Fibroblast of skin of left quadriceps (primary cell): Measurements from ENCODE around the gene TAB2.
"Not testable (repeated sequence)": the region's sequence is repeated elsewhere in the genome, so short reads cannot be mapped to it uniquely, and the experiment has no call there.

ENCODE experiments used
- DNase-seq, 2 experiments: peaks; one replicate each; pipeline ENCODE4 v3.0.0-alpha.2; 2013; ENCODE audit warnings: low read depth in 2 of 2

TAB2 gene

DNA sequence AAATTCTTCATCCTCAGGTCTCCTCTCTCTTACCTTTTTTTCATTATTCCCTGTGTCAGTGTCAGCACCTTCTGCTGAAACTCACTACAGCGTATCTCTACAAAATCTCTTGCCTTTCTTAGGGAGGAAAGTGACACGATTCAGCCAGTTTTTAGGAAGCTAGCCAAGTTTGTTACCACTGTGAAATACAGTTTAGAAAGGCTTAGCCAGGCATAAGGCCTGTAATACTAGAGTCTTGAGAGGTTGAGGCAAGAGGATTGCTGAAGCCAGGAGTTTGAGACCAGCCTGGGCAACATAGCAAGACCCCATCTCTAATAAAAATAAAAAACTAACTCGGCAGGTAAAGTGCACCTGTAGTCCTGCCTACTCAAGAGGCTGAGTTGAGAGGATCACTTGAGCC lies 16.7 kb downstream of the TAB2 start:
- no peak for DNase-seq

DNA sequence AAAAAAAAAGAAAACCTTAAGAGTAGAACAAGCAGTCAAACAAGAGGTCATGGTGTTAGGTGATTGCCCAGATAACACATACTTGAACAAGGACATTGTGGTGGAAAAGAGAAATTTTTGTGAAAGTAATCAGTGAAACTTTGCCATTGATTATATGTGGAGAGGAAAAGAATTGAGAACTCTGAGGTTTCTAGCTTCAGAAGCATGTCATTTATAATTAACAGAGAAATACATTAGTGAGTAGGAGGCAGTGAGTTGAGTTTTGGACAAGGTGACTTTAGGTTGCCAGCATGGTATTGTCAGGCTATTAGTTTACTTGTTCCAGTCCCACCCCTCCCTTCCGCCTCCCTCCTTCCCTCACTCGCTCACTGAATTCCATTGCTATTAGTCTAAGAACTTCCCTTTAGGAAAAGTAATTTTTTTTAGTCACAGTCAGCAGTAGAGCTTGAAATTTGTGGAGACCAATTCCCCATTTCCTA lies 17.2 kb downstream of the TAB2 start:
- peak in 1 of 2 experiments; percentile 41 for DNase-seq

DNA sequence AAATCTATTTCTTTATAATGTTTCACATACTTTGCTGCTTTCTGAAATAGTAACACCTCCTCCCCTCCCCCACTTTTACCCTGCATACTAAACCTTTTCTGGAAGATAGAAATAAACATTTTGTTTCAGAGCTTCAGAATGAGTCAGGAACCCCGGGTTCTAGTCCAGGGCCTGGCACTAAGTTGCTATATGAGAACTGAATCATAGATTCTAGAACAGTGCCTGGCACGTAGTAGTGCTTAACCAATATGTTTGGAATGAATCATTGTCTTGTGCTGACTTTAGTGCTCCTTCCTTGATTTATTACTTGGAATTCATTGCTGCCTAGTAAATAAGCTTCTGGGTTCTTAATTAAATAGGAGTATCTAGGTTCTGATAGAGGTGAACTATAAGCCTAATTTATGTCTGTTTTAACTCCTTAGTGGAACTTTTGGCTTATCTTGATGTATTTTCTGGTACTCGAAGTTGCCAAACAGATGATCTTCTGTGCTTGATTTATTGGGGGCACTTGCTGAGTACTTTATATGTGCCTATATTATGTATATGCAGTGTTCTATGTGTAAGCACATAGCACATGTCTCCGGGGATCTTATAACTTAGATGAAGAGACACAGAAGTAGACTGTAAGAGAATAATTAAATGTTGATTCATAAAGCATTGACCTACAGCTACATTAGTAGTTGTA lies 18.6 kb downstream of the TAB2 start:
- DNase-seq, result peak in 1 of 2 experiments; percentile 40

DNA sequence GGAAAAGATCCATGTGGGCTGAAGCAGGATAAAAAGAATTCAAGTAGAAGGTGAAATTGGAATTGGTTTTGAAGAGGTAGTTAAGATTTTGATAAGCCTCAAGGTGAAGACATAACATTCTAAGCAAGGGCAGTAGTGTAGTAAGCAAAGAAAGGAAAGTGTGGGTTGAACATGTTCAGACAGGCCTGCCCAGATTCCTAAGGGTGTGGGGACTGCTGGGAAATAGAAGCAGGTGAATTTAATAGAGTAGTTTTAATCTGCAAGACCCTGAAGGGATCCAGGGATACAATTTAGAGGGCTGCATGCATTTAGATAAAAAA lies 19.1 kb downstream of the TAB2 start:
- no peak for DNase-seq

DNA sequence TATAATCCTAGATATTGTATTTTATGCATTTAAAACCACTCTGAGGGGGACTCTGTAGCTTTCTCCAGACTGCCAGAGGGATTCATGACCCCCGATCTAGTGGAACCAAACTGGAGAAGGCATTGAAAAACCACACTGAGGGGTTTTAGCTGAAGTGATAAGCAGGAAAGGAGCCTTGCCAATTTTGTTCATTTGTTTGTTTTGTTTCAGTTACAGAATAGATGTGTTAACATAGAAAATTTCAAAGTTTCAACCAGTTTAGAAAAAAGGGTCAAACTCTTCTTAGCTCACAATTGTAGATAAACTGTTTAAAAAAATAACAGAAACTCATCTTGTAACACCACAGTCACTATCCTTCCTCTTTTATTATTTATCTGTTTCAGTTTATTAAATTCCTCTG lies 19.8 kb downstream of the TAB2 start:
- DNase-seq, result no peak

DNA sequence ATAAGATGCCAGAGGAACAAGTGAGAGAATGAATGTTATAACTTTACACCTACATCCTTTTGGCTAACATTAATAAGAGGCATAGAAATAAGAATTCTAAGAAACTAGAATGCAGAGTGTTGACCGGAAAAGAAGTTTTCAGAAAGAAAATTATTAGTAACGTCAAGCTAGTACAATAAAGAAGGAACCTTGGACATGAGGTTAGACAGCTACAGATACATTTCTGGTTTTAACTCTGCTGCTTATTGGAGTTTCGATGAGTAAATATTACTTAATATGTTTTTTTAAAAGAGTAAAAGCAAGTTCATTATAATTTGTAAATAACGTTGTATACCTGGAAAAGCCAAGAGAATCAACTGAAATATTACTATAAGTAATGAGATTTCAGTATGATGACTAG lies 22.7 kb downstream of the TAB2 start:
- no peak for DNase-seq

DNA sequence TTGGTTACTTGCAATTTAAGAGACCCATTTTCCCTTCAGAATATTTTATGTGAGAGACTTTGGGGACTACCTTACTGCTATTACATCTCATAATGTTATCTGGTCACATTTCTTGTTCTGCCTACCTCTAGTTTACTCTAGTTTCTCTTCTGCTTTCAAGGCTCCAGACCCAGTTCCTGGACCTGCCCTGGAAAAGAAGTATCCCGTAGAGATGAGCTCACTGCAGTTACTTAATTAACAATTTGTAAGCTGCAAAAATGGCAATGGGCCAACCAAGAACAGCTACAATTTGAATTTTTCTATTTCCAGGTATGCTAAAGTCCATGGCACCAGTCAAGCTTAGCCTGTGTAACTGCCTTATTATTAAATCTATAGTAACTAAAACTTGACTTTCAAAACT lies 25.0 kb downstream of the TAB2 start:
- DNase-seq, result no peak

DNA sequence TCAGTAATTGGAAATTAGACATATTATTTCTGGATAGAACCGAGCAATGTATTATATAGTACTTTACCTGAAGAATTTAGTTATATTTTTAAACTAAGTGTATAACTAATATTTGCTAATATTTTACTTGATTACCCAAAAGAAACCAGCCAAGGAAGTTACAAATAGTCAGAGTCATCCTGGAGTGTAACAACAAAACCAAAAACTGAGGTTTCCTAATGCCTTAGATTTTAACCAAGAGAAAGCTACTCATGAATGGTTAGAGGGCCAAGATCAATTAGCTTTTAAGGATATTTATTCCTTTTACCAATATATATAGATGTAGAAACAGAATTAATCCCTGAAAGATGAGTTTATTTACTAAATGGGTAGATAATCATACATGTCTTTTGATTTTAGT lies 26.0 kb downstream of the TAB2 start:
- no peak for DNase-seq

DNA sequence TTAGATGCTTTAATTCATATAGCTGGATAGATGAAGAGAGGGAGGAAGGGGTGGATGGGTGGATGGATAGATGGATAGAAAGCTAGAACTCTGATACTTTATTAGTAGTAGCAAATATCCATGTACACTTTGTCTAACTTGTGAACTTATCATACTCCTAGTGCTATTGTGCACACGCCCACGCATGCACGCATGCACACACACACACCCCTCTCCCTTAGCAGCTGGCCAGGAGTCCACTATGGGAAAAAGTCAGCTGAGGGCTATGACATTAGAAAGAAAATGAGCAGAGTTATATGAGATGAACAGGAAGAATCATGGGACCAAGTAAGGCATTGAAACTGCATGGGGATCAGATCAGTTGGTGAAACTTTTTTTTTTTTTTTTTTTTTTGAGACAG lies 28.6 kb downstream of the TAB2 start:
- no peak for DNase-seq

DNA sequence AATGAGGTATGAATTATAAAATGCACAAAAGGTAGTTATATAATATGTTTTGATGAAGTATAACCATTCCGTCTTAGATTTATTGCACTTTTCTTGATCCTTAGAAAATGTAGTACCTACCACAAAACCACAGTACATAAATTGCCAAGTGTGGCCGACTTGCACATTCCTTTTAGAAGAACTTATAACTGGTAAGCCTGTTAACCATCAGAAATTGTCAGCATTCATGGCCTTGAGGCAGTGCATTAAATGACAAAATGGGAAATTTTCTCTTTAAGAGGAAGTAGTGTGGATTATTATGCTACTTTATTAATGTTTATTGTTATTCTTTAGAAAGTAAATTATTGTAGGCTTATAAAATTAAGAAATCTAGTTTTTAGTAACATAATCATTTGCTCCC lies 29.6 kb downstream of the TAB2 start:
- peak in 1 of 2 experiments; percentile 21 for DNase-seq

DNA sequence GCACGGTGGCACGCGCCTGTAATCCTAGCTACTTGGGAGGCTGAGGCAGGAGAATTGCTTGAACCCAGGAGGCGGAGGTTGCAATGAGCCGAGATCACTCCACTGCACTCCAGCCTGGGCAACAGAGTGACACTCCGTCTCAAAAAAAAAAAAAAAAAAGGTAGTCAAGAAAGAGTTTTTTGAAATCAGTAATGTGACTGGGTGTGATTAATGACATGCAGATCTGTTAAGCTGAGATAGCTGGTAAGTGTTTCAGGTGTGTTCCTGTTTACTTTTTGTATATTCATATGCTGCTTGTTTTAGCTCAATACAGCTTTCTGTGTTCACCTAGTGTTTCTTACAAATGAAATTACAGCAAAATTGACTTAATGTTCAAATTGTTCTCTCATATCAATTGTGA lies 31.8 kb downstream of the TAB2 start:
- not testable (repeated sequence) for DNase-seq

DNA sequence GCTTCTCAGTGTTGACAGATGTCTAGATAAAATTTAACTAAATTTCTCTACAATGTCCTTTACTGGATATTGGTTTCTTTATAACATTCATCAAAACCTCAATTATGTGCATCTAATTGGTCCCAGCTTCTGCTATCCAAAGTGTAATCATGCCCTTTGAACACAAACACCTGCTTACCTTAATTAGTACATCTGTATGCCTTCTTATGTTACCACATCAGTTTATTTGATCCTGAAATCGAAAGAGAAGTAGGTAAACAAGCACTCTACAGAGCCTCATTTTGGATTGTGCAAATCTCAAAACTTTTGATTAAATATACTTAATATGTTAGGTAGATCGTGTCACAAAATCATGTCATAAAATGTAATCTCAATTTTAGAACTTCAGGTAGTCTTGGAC lies 36.5 kb downstream of the TAB2 start:
- DNase-seq, result no peak

DNA sequence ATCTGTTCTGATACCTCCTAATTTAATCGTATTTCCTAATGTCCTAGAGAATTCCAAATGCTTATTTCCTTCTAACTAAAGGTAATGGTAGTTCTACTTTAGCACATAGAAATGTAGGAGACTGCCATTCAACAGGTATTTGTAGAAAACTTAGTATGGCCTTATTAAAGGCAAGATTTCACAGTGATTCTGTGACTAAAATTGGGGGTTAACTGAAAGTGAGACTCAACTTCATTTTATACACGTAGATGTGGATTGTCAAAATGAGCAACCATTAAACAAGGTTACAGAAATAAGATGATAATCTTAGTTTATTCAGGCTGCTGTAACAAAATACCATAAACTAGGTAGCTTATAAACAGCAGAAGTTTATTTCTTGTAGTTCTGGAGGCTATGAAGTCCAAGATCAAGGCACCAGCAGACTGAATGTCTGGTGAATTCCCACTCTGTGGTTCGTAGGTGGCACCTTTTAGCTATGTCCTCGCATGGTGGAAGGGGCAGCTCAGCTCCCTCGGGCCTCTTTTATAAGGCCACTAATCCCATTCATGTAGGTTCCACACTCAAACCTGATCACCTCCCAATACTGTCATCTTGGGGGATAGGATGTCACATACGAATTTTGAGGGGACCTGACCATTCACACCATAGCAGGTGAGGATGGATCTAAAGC lies 38.7 kb downstream of the TAB2 start:
- DNase-seq, result no peak

DNA sequence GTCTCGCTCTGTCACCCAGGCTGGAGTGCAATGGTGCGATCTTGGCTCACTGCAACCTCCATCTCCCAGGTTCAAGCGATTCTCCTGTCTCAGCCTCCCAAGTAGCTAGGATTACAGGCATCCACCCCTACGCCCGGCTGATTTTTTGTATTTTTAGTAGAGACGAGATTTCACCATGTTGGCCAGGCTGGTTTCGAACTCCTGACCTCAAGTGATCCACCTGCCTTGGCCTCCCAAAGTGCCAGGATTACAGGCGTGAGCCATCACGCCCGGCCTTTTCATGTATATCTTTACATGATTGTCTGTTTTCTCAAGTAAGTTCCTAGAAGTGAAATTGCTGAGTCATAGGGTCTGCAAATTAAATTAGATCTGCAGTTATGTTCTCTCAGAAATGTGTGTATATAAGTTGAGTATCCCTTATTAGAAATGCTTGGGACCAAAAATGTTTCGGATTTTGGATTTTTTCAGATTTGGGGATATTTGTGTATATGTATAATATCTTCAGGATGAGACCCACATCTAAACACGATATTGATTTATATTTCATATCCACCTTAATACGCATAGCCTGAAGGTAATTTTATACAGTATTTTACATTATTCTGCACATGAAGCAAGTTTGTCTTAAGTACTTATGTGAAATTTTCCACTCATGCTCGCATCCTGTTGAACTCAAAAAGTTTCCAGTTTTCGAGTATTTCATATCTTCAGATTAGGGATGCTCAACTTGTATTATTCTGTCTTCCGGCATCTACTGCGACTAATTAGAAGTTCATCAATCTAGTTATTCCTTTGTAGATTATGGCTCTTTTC lies 40.4 kb downstream of the TAB2 start:
- no peak for DNase-seq

DNA sequence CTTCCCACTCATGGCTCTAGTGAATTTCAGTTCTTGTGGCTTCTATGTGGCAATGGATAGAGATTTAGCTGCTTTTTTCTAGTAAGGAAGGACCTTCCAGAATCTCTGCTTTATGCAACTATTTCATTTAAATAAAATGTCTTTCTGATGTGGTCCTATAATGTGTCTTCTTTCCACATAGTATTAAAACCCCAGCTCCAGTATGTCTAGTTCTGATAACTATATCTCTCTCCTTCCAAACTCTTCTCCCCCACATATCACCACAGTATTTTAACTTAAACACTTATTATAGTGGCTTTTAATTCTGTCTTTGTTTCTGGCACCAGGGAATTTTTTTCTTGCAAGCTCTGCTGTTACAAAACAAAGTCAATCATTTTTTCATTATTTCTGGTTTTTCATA lies 41.9 kb downstream of the TAB2 start:
- DNase-seq, result no peak

DNA sequence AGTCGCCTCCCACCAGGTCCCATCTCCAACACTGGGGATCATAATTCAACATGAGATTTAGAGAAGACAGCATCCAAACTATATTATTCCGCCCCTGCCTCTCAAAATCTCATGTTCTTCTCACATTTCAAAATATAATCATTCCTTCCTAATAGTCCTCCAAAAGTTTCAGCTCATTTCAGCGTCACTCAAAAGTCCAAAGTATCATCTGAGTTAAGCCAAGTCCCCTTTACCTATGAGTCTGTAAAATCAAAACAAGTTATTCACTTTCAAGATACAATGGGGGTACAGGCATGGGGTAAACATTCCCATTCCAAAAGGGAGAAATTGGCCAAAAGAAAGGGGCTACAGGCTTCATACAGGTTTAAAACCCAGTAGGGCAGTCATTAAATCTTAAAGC lies 43.0 kb downstream of the TAB2 start:
- no peak for DNase-seq

DNA sequence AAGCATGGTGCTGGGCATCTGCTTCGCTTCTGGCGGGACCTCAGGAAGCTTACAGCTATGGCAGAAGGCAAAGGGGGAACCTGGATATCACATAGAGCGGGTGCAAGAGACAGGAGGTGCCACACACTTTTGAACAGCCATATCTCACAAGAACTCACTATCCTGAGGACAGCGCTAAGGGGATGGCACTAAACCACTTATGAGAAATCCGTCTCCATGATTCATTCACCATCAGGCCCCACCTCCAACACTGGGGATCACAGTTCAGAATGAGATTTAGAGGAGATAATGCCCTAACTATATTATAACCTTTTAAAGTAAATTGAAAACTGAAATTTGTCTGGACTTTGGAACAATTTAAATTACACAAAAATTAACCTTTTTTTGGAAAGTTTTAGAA lies 44.8 kb downstream of the TAB2 start:
- no peak for DNase-seq

DNA sequence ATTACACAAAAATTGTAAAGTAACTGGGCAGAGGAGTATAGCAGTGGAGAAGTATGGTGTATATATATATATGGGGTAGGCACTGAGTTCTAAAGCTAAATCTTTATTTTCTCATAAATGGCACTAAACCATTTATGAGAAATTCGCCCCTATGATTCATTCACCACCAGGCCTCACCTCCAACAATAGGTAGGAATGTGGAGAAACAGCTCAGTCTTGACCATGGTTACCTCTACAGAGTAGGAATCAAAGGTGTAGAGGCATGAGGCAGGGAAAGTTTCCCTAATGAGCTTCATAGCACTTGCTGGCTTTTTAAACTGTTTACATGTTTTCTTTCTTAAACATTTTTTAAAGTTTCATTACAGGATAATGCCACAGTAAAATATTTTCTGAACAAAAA lies 45.6 kb downstream of the TAB2 start:
- DNase-seq, result no peak

DNA sequence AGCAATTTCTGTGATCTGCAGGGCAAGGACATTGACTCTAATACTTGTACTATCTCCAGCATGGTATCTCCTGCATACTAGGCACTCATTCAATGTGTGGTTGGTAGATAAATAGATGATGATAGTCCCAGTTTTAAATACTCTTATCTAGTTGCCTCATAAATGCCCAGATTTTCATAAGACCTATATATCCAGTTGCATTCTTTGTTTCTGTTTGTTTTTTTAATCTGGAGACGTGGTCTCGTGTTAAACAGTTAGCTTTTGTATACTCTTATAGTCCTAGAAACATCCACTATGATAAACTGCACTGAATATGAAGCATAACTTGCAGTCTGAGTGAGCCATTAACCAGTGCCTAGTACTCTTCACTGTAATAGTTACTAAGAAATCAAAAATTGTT lies 47.0 kb downstream of the TAB2 start:
- no peak for DNase-seq

DNA sequence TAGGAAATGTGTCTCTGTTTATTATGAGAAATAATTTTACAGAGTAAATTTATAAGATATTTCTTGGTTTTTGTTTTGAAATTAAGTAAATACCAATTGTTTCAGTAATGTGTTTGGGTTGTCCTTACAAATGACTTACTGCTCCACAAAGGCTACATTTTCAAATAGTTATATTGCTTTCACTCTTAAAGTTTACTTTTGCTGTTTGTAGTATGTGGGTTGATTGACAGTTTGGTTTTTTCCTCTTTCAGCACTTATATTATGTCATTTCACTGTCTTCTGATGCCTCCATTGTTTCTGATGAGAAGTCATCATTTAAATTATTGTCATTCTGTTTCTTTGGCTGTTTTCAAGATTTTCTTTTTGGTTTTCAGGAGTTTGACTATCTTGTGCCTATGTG lies 47.7 kb downstream of the TAB2 start:
- no peak for DNase-seq

DNA sequence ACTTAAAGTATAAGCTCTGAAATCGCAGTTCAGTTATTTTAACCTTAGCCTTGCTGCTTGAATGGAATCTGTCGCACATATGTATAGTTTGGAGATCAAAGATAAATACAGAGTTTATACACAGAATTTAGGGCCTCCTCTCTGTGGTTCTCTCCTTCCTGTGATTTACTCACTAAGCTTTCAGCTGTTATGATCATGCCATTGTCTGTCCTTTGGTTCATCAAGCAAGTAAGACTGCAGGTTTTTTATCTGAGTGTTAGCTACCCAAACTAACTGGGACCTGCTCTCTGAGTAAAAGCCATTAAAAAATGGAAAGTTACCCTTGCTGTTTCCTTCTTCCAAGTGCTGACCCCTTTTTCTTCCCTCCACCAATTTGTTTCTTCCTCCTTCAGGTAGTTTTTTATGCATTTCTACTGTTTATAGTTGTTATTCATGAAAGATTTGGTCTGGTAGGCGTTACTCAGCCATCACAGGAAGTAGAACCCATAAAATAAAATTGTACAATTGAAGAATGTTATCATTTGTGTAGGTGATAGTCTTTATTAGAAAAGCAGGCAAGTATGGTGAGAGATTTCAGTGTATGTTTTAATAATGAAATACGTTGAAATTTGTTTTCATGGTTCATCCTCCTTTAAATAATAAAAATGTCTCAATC lies 48.9 kb downstream of the TAB2 start:
- DNase-seq, result no peak

DNA sequence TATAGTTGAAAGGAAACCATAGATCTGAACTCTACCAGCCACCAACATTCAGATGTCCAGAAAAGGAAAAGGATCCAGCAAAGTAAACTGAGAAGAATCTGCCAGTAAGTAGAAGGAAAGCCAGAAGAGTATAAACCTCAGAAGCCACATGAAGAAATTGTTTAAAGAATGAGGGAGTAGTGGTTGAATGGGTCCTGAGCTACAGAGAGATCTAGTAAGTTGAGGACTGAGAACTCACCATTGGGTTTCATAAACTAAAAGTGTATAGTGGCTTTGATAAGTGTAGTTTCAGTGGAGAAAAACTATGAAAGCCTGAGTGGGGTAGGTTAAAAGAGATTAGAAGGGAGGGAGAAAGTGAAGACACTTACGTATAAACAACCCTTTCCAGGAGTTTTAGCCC lies 50.6 kb downstream of the TAB2 start:
- DNase-seq, result no peak

DNA sequence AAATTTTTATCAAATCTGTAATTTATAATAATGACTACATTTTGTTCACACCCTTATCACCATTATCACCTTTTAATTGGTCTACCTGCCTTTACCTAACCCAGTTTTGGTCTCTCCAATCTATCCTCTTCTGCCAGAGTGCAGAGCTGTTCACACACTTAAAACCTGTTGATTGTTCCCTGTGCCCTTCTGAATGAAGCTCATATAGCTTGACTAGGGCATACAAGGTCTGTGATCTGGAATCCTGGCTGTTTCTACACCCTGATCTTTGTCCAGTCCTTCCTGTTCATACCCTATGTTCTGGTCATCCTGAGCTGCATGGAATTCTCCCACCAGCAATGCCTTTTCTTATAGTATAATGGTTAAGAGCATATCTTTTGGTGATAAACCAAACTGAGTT lies 53.6 kb downstream of the TAB2 start:
- no peak for DNase-seq
